Neural progenitor cell (in vitro differentiated cells): ENCODE data around the gene FXYD2. TPM values are rescaled to one million over a fixed set of nuclear protein-coding genes. Genes with fewer than 3 reads are reported as not detected.

Source experiments
- DNase-seq: peaks from one replicate; pipeline ENCODE4 v3.0.0-alpha.2; 2016; ENCODE audit warnings: low spot score
- H2AFZ ChIP-seq: fragments of 200-600 bp; sonication (generic); replicated peaks from 2 replicates; pipeline ENCODE4 v1.6.1; 2016; ENCODE audit warnings: antibody characterized with exemption
- H3F3A ChIP-seq: fragments of 200-600 bp; sonication (generic); 2 replicates; pipeline ENCODE4 v1.6.1; 2016; ENCODE audit warnings: antibody characterized with exemption, low read depth
- H3K27ac ChIP-seq: fragments of 200-600 bp; sonication (generic); 2 replicates; pipeline ENCODE4 v1.5.1; 2016; ENCODE audit warnings: mild to moderate bottlenecking
- H3K27me3 ChIP-seq: fragments of 200-600 bp; sonication (generic); 2 replicates; pipeline ENCODE4 v1.6.1; 2016; ENCODE audit warnings: mild to moderate bottlenecking, moderate library complexity
- H3K36me3 ChIP-seq: fragments of 200-600 bp; sonication (generic); 2 replicates; pipeline ENCODE4 v1.5.1; 2016
- H3K4me1 ChIP-seq: fragments of 200-600 bp; sonication (generic); 2 replicates; pipeline ENCODE4 v1.6.1; 2016; ENCODE audit warnings: mixed run types
- H3K4me2 ChIP-seq: fragments of 200-600 bp; sonication (generic); 2 replicates; pipeline ENCODE4 v1.6.1; 2016
- H3K4me3 ChIP-seq: fragments of 200-600 bp; sonication (generic); 2 replicates; pipeline ENCODE4 v1.5.1; 2016
- H3K79me2 ChIP-seq: fragments of 200-600 bp; sonication (generic); 2 replicates; pipeline ENCODE4 v1.6.1; 2016; ENCODE audit warnings: low read depth
- H3K9ac ChIP-seq: fragments of 200-600 bp; sonication (generic); 2 replicates; pipeline ENCODE4 v1.6.1; 2016
- H3K9me3 ChIP-seq: fragments of 200-600 bp; sonication (generic); 2 replicates; pipeline ENCODE4 v1.5.1; 2016; ENCODE audit warnings: low read depth
- H4K20me1 ChIP-seq: fragments of 200-600 bp; sonication (generic); 2 replicates; pipeline ENCODE4 v1.6.1; 2016; ENCODE audit warnings: low read depth
- H3K27ac Mint-ChIP-seq: 3 replicates; pipeline ENCODE4 v1.8.0; 2021; ENCODE audit warnings: mixed read lengths
- H3K27me3 Mint-ChIP-seq: 2 replicates; pipeline ENCODE4 v1.8.0; 2022; ENCODE audit warnings: low read depth, mild to moderate bottlenecking, inconsistent platforms, moderate library complexity, mixed read lengths; ENCODE audit not compliant: insufficient read depth
- H3K36me3 Mint-ChIP-seq: 3 replicates; pipeline ENCODE4 v1.8.0; 2021; ENCODE audit warnings: mixed read lengths
- H3K4me1 Mint-ChIP-seq: 3 replicates; pipeline ENCODE4 v1.8.0; 2021; ENCODE audit warnings: mixed read lengths
- H3K4me3 Mint-ChIP-seq: 3 replicates; pipeline ENCODE4 v1.8.0; 2021; ENCODE audit warnings: mild to moderate bottlenecking, moderate library complexity, mixed read lengths
- H3K9me3 Mint-ChIP-seq: 3 replicates; pipeline ENCODE4 v1.8.0; 2020; ENCODE audit warnings: mixed read lengths
- CTCF ChIP-seq: fragments of 200-600 bp; sonication (generic); IDR thresholded peaks from 2 replicates; pipeline ENCODE4 v1.5.1; 2017; ENCODE audit warnings: antibody characterized with exemption, mild to moderate bottlenecking
- EZH2 ChIP-seq: fragments of 200-600 bp; sonication (generic); IDR thresholded peaks from 2 replicates; pipeline ENCODE4 v1.6.1; 2017; ENCODE audit warnings: antibody characterized with exemption, mild to moderate bottlenecking, moderate library complexity
- EZH2phosphoT487 ChIP-seq: fragments of 200-600 bp; sonication (generic); IDR thresholded peaks from 2 replicates; pipeline ENCODE4 v1.6.1; 2017; ENCODE audit warnings: antibody characterized with exemption
- total RNA-seq: library from RNA; depleted of rRNA; stranded (reverse); fragments of >200 nt; gene quantifications from 2 replicates; pipeline ENCODE4 v1.2.3, GENCODE V29; 2015; ENCODE audit warnings: low replicate concordance

FXYD2 gene
- total RNA-seq, 1 donor from 2014 or later, result 1.9 TPM

- H3K4me3 Mint-ChIP-seq, result no peak overlapping the region
- H3K27me3 Mint-ChIP-seq, result peaks cover 5% of the 10 kb centered on the region
- no peaks in the 10 kb centered on the region for H3K9me3 Mint-ChIP-seq
- no peaks in the 10 kb centered on the region for H3K27me3 ChIP-seq
- DNase-seq, result no peak
- peaks cover 10% of the 10 kb centered on the region for H3K36me3 Mint-ChIP-seq
- no peak overlapping the region for H3K4me3 ChIP-seq
- H3K4me2 ChIP-seq, result no peak overlapping the region
- H3K79me2 ChIP-seq, result no peaks in the 10 kb centered on the region
- peaks cover 23% of the 10 kb centered on the region for H4K20me1 ChIP-seq
- H3K9me3 ChIP-seq, result no peaks in the 10 kb centered on the region
- no peaks in the 10 kb centered on the region for H3K4me1 ChIP-seq
- TF ChIP-seq EZH2 (no peak), CTCF (no peak), EZH2phosphoT487 (no peak)
- no peak overlapping the region for H3K27ac ChIP-seq
- no peaks in the 10 kb centered on the region for H3F3A ChIP-seq
- no peak overlapping the region for H2AFZ ChIP-seq
- no peaks in the 10 kb centered on the region for H3K36me3 ChIP-seq
- H3K27ac Mint-ChIP-seq, result peak overlapping the region; percentile 85
- H3K9ac ChIP-seq, result no peak overlapping the region
- peaks cover 12% of the 10 kb centered on the region for H3K4me1 Mint-ChIP-seq
These were observed 13.2 kb upstream of the FXYD2 start for GRCh38 chr11:117837791-117838190.

- Mint-ChIP-seq H3K27ac (peak overlapping the region; percentile 85), H3K4me3 (no peak overlapping the region), H3K36me3 (peaks cover 12% of the 10 kb centered on the region), H3K27me3 (peaks cover 5% of the 10 kb centered on the region), H3K9me3 (no peaks in the 10 kb centered on the region), H3K4me1 (peaks cover 14% of the 10 kb centered on the region)
- Histone ChIP-seq H3K4me3 (no peak overlapping the region), H4K20me1 (peaks cover 18% of the 10 kb centered on the region), H3K4me2 (no peak overlapping the region), H3K79me2 (no peaks in the 10 kb centered on the region), H3K27ac (no peak overlapping the region), H3K9ac (no peak overlapping the region), H3K36me3 (no peaks in the 10 kb centered on the region), H3K4me1 (no peaks in the 10 kb centered on the region), H3F3A (no peaks in the 10 kb centered on the region), H3K27me3 (no peaks in the 10 kb centered on the region), H3K9me3 (no peaks in the 10 kb centered on the region), H2AFZ (no peak overlapping the region)
- no peak for DNase-seq
- TF ChIP-seq EZH2 (no peak), CTCF (no peak), EZH2phosphoT487 (no peak)
These were observed 12.7 kb upstream of the FXYD2 start for GRCh38 chr11:117837070-117837776.

- Histone ChIP-seq H3K4me1 (peaks cover 4% of the 10 kb centered on the region), H4K20me1 (peaks cover 12% of the 10 kb centered on the region), H3K27ac (no peak overlapping the region), H2AFZ (no peak overlapping the region), H3F3A (no peaks in the 10 kb centered on the region), H3K36me3 (no peaks in the 10 kb centered on the region), H3K9ac (no peak overlapping the region), H3K4me3 (no peak overlapping the region), H3K27me3 (no peaks in the 10 kb centered on the region), H3K4me2 (no peak overlapping the region), H3K79me2 (no peaks in the 10 kb centered on the region), H3K9me3 (no peaks in the 10 kb centered on the region)
- Mint-ChIP-seq H3K4me1 (peaks cover 16% of the 10 kb centered on the region), H3K27me3 (peaks cover 7% of the 10 kb centered on the region), H3K4me3 (no peak overlapping the region), H3K9me3 (no peaks in the 10 kb centered on the region), H3K36me3 (peaks cover 12% of the 10 kb centered on the region), H3K27ac (peak overlapping the region; percentile 11)
- TF ChIP-seq CTCF (no peak), EZH2phosphoT487 (no peak), EZH2 (no peak)
- no peak for DNase-seq
These were observed 11.8 kb upstream of the FXYD2 start for GRCh38 chr11:117836077-117836960.
